Epithelial cell of esophagus (primary cell): ENCODE data around the gene ETV4.

Experiments
- DNase-seq: peaks from one replicate; pipeline ENCODE4 v3.0.0; 2010; ENCODE audit warnings: low read depth
- H3K4me3 ChIP-seq: 2 replicates; pipeline ENCODE4 v1.5.1; 2011; ENCODE audit warnings: mild to moderate bottlenecking, low read length, control low read depth
- CTCF ChIP-seq: IDR thresholded peaks from 2 replicates; pipeline ENCODE4 v1.5.1; 2011; ENCODE audit warnings: low read depth, mild to moderate bottlenecking, low read length, control low read depth, inconsistent platforms; ENCODE audit not compliant: insufficient read depth; ENCODE audit errors: missing control alignments

The ETV4 gene

GRCh38 chr17:43546319-43547188 is at the start of gene ETV4:
Gene ETV4, minus strand, starts transcription at chr17:43546340. Its CDS starts 723 bp downstream, at chr17:43545617.
- TF ChIP-seq CTCF: no peak
- DNase-seq: peak; percentile 96
- H3K4me3 ChIP-seq: peak within 1 kb of the TSS; percentile 45

- peak; percentile 69 for DNase-seq
- no peak for TF ChIP-seq CTCF
Observed at GRCh38 chr17:43595466-43595865, 49.3 kb upstream of the ETV4 start.

GRCh38 chr17:43591779-43592562 is 45.8 kb upstream of the ETV4 start:
- no peak for TF ChIP-seq CTCF
- DNase-seq: peak; percentile 85
- H3K4me3 ChIP-seq: no peak overlapping the region

More at GRCh38 chr17:43595466-43595865, 49.3 kb upstream of the ETV4 start:
- no peak overlapping the region for H3K4me3 ChIP-seq

GRCh38 chr17:43591001-43591400 is 44.9 kb upstream of the ETV4 start:
- no peak overlapping the region for H3K4me3 ChIP-seq
- TF ChIP-seq CTCF: no peak
- DNase-seq: no peak

- no peak for DNase-seq
- H3K4me3 ChIP-seq: no peak overlapping the region
- TF ChIP-seq CTCF: no peak
Observed at GRCh38 chr17:43588664-43589435, 42.7 kb upstream of the ETV4 start.

GRCh38 chr17:43588121-43588520 is 42.0 kb upstream of the ETV4 start:
- no peak for DNase-seq
- no peak for TF ChIP-seq CTCF
- H3K4me3 ChIP-seq: no peak overlapping the region
